Fibroblast of the aortic adventitia (primary cell): ENCODE measurements around the gene RAD51B. TPM values are rescaled to one million over a fixed set of nuclear protein-coding genes. Genes with fewer than 3 reads are reported as not detected.
"Not testable (repeated sequence)": the region's sequence is repeated elsewhere in the genome, so short reads cannot be mapped to it uniquely, and the experiment has no call there.

Experiments
- DNase-seq: peaks from one replicate; pipeline ENCODE4 v3.0.0-alpha.2; 2010; ENCODE audit warnings: low read depth
- H3K4me3 ChIP-seq: 2 replicates; pipeline ENCODE4 v1.5.1; 2011; ENCODE audit warnings: low read depth, mild to moderate bottlenecking, control low read depth, low read length, moderate library complexity
- CTCF ChIP-seq: IDR thresholded peaks from 2 replicates; pipeline ENCODE4 v1.5.1; 2011; ENCODE audit warnings: mild to moderate bottlenecking, low read length, control low read depth, inconsistent platforms; ENCODE audit not compliant: insufficient read depth
- total RNA-seq: library from RNA; depleted of rRNA; stranded (reverse); fragments of >200 nt; gene quantifications from 2 replicates; pipeline ENCODE4 v1.2.3, GENCODE V29; 2012; ENCODE audit warnings: low replicate concordance

Gene RAD51B
- total RNA-seq, 1 donor: 28.7 TPM

- no peak for TF ChIP-seq CTCF
- no peak overlapping the region for H3K4me3 ChIP-seq
- no peak for DNase-seq
Measured at GRCh38 chr14:68282479-68283377, 463.1 kb downstream of the RAD51B start.

- TF ChIP-seq CTCF: no peak
- H3K4me3 ChIP-seq: no peak overlapping the region
- DNase-seq: peak; percentile 46
Measured at GRCh38 chr14:68283378-68284123, 464.0 kb downstream of the RAD51B start.

GRCh38 chr14:68284333-68284732 is 464.8 kb downstream of the RAD51B start:
- no peak for TF ChIP-seq CTCF
- DNase-seq: peak; percentile 86

GRCh38 chr14:68284834-68285233 is 465.3 kb downstream of the RAD51B start:
- DNase-seq: no peak
- H3K4me3 ChIP-seq: no peak overlapping the region
- no peak for TF ChIP-seq CTCF

More at GRCh38 chr14:68284333-68284732, 464.8 kb downstream of the RAD51B start:
- H3K4me3 ChIP-seq: no peak overlapping the region

- H3K4me3 ChIP-seq: no peak overlapping the region
- no peak for TF ChIP-seq CTCF
- no peak for DNase-seq
Measured at GRCh38 chr14:68285421-68286179, 466.0 kb downstream of the RAD51B start.

GRCh38 chr14:68286667-68287066 is 467.1 kb downstream of the RAD51B start:
- H3K4me3 ChIP-seq: no peak overlapping the region
- no peak for TF ChIP-seq CTCF
- no peak for DNase-seq

- DNase-seq, H3K4me3 ChIP-seq: not testable (repeated sequence)
Measured at GRCh38 chr14:68289452-68289851, 469.9 kb downstream of the RAD51B start.
